GM15510 (cell line): ENCODE data around the gene ULK4.

Experiments
- POLR2A ChIP-seq: IDR thresholded peaks from 3 replicates; pipeline ENCODE4 v1.6.1; 2011; ENCODE audit warnings: borderline replicate concordance; ENCODE audit not compliant: insufficient read length; ENCODE audit errors: extremely low read depth

Gene ULK4

DNA sequence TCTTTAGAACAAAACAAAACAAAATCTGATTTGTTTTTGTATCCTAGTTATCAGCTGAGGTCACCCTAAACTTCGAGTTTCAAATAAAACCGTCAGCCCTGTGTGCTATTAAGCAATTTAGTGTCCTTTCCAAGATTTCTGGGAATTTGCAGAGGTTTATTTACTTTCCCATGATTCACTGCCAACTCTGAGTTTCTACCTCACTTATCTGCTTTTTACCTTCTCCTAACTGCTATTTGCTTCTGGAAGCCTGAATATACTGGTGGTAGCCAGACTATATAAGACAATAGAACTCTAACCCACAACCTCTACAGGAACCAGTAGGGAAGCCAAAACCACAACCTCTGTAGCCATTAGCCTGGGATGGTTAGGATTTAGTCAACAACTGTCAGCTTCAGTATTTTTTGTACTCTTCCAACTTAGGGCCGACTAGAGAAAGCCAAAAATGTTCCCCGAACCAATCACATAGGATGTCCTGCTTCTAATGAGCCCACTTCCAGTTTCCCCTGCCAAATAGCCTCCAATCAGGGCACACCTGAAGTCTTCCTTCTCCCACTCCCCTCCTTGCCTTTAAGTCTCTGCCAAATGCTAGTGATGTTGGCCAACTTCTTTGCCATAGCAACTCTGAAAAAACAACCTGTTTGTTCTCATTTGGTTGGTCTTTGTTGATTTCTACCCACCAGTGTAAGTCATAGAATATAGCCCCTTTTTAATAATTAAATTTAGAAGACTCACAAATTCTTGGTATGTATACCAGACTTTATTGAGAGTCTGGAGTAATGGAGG lies 273.1 kb downstream of the ULK4 start:
- no peak for TF ChIP-seq POLR2A

DNA sequence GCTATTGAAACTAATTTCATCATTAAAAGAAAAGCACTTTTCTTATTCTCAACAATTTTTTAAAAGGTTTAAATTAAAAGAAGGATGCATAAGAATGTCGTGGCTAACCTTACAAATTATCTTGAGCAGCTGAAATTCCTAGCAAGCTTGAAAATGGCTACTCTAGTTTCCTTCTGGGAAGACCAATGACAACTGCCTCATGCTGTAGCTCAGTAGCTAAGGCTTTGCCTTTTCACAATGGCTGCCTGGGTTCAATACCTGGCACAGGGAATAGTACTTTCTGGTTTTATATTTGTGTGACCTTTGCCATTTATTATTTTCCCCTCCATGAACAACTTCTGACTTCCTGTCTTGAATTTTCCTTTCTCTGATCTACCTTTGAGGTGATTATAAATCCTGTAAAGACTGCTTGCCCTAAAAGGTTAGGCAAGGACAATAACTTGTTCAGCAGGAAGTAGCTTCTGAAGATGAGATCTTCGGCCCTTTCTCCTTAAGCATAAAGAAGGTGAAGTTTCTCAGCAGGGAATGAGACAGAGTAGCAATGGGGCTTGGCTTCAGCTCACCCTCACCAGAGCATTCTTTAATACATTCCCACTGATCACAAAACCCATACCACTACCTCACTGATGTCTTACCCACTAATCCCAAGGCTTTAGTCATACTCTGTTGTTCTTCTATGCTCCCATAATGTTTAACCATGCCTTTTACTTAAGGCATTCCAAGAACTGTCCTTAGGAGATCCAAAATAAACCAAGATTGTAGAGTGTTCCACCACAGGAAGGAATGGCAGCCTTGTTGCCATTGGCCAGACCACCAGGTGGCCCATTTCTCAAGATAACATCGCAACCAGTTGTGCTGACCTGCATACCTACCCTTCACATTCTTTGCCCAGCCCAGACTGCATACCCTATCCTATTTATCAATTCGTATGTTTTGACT lies 276.8 kb downstream of the ULK4 start:
- no peak for TF ChIP-seq POLR2A

DNA sequence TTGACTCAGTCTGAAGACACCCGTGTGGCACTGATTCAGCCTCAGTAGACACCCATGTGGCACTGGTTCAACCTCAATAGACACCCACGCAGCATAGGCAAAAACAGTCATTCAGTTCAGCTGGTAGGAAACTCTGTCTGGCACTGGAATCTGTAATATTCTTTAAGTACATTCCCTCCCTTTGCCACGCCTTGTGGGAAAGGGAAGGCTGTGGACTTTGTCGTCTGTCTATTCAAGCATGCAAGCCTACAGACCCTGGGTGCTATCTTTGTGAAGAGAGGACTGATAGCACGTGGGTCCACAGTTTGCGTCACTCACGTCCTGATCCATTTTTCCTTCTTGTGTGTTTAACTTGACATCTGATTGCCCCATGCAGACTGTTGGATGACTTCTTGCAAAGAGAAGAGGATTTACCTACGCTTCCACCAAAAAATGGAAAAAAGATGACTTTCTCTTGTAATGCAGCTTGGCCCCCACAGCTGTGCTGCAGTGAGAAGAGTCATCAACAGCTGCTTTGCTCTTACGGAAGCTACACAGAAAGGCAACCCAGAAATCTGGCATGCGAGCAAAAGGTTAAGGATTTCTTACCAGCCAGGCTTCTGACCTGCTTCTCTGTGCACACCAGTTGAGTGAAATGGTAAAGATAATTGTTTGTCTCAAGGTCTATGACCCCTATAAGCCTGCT lies 278.1 kb downstream of the ULK4 start:
- TF ChIP-seq POLR2A: no peak

DNA sequence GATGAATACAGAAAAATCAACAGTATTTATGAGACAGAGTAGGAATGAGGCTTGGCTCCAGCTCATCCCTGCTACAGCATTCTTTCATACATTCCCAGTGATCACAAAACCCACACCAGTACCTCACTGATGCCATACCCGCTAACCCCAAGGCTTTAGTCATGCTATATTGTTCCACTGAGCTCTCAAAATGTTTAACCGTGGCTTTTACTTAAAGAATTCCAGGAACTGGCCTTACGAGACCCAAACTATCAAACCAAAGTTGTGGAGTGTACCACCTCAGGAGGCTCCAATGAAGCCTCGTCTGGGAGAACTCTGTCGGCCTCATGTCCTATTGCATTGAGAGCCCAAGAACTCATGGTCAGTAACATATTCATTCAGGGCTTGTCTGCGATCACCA lies 278.9 kb downstream of the ULK4 start:
- no peak for TF ChIP-seq POLR2A

DNA sequence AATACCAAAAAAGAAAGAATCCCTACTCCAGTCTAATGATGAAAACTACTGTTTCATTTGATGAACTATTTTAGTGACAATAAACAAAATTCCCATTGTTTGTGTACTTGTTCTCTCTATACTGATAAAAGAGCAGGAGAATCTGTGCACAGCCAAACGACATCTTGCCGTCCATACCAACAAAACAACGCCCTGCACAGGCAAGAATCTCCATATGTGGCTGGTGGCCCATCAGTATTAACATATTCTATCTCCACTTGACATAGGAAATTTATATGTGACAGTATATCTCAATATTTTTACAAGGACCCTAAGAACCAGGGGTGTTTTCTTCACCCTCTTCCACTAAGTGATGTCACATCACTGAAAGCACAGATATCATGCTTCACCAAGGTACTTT lies 279.5 kb downstream of the ULK4 start:
- TF ChIP-seq POLR2A: no peak

DNA sequence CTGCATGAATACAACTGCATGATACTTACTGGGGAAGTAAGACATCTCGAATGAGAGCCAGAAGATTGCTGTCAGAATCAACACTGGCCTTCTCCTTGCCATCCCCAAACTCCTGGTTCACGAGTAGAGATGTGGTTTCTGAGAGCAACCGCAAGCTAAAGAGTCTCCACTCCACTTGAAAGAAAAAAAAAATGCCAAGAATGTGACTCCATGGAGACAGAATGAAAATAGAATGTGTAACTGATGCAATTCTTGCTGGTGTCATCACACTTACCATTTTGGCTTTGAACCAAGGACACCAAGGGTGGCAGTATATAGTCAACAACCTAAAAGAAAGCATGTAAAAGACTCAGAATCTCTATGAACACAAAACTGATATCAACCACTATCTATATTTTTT lies 280.4 kb downstream of the ULK4 start:
- no peak for TF ChIP-seq POLR2A

DNA sequence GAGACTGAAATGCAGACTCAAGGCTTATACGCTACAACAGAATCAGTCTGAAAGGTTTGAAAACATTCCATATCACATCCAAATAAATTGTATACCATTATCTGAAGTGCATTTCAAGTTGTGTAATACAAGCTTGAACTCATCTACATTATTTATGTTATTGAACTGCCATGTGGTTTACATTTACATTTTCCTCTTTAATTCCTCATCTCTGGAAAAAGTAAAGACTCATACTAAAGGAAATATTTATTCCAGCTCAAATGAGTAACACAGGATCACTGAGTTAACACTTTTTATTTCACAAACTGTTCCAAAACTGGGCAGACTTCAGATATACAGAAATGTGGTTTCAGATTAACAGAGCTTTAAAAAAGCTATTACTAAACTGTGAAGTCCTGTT lies 282.5 kb downstream of the ULK4 start:
- TF ChIP-seq POLR2A: no peak

GRCh38 chr3:41674449-41674848 lies 287.5 kb downstream of the ULK4 start:
- TF ChIP-seq POLR2A: no peak

DNA sequence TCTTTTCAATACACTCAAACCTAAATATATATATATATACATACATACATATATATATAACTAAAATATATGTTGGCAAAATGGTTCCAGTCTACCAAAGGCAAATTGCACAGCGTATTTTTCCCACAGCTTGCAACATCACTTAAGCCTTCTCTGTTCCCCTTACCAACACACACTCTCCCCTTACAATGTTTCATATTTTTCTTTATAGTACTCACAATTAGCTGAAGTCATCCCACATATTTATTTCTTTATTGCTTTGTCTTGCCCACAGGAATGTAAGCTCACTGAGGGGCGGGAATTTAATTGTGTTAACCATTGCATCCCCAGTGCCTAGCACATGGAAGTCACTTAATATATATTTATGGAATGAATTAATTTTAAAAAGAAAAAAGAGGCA lies 288.3 kb downstream of the ULK4 start:
- TF ChIP-seq POLR2A: no peak

DNA sequence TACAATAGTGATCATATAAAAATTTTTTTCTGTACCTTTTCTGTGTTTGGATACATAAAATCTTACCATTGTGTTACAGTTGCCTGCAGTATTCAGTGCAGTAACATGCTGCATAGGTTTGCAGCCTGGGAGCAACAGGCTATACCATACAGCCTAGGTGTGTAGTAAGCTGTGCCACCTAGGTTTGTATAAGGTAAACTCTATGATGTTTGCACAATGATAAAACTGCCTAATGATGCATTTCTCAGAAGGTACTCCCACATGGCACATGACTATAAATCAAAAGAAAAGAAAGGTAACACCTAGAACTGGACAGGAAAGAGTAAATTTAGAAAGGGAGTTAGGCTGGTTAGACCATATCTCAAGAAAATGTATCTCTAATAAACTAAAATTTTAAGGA lies 293.5 kb downstream of the ULK4 start:
- no peak for TF ChIP-seq POLR2A

DNA sequence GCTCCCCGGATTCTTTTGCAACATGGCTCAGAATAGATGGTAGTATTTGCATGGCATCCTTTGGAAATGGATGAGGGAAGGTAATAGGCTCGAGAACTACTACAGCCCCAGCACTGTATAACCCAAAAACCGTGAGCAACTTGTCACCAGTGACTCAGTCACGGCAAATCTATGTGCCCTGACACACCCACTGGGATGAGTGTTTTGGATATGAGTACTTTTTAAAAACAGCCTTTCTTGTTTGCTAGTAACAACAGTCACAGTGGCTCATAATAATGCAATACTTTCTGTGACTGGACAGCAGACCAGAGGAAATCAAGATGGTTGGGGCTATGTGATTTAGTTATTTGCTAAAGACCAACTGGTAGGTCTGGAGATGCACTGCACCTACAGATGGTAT lies 299.6 kb downstream of the ULK4 start:
- no peak for TF ChIP-seq POLR2A

- TF ChIP-seq POLR2A: no peak
These were observed 300.1 kb downstream of the ULK4 start for GRCh38 chr3:41661796-41662195.

GRCh38 chr3:41660510-41660909 lies 301.4 kb downstream of the ULK4 start:
- TF ChIP-seq POLR2A: no peak

DNA sequence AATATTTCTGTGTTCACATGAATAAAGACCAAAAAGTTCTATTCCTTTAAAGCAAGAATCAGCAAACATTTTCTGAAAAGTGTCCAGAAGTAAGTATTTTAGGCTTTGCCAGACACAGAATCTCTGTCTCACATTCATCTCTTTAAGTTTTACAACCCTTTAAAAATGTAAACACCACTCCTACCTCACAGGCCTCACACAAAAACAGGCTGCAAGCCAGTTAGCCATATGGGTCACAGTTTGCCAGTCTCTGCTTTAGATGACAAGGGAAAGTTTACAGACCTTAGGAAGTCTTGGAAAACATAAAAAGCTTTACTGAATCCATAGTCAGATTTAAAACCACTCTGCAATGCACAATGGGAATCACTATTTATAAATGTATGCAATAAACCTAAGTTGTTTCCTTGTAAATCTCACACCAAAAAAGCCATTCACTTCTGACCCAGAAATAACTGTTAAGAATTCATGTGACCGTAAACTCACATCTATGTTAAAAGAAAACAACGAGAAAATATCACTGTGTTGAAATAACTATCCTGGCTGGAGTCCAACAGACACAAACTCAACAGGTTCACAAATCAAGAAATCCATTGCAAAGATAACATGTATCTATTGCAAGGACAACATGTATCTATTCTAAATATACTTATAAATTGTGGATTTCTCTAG lies 308.2 kb downstream of the ULK4 start:
- TF ChIP-seq POLR2A: no peak

DNA sequence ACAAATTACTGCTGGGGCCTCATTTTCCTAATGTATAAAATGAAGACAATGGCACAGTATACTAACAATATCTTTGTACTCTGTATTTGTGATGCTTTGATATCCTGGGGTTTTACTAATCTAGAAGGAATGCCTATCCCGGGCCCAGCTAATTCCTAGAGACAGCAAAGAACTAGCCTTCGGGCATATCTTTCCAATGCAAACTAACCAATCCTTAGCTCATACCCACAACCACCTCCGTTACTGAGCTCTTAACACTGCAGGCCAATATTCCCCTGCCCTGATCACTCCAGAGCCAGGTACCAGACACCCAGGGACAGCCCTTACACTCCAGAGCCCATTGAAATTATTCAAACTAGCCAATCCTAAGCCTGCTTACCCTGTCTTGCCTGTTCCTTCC lies 309.0 kb downstream of the ULK4 start:
- TF ChIP-seq POLR2A: no peak
